Rectal smooth muscle tissue (tissue), 1 donor: ENCODE results near the gene PCDHA6.
"Not testable (repeated sequence)": the region's sequence is repeated elsewhere in the genome, so short reads cannot be mapped to it uniquely, and the experiment has no call there.

Experiments
- H3K27ac ChIP-seq: one replicate; pipeline ENCODE4 v1.7.0; 2013; ENCODE audit warnings: low read depth, low read length, inconsistent platforms
- H3K27me3 ChIP-seq: one replicate; pipeline ENCODE4 v1.7.0; 2013; ENCODE audit warnings: low read length; ENCODE audit not compliant: control insufficient read depth, insufficient read depth
- H3K36me3 ChIP-seq: one replicate; pipeline ENCODE4 v1.7.0; 2013; ENCODE audit warnings: low read length; ENCODE audit not compliant: control insufficient read depth, insufficient read depth
- H3K4me1 ChIP-seq: one replicate; pipeline ENCODE4 v1.7.0; 2013; ENCODE audit warnings: low read length; ENCODE audit not compliant: control insufficient read depth, insufficient read depth
- H3K4me3 ChIP-seq: one replicate; pipeline ENCODE4 v1.7.0; 2013; ENCODE audit warnings: low read length
- H3K9ac ChIP-seq: one replicate; pipeline ENCODE4 v1.7.0; 2013; ENCODE audit warnings: low read length

The PCDHA6 gene

DNA sequence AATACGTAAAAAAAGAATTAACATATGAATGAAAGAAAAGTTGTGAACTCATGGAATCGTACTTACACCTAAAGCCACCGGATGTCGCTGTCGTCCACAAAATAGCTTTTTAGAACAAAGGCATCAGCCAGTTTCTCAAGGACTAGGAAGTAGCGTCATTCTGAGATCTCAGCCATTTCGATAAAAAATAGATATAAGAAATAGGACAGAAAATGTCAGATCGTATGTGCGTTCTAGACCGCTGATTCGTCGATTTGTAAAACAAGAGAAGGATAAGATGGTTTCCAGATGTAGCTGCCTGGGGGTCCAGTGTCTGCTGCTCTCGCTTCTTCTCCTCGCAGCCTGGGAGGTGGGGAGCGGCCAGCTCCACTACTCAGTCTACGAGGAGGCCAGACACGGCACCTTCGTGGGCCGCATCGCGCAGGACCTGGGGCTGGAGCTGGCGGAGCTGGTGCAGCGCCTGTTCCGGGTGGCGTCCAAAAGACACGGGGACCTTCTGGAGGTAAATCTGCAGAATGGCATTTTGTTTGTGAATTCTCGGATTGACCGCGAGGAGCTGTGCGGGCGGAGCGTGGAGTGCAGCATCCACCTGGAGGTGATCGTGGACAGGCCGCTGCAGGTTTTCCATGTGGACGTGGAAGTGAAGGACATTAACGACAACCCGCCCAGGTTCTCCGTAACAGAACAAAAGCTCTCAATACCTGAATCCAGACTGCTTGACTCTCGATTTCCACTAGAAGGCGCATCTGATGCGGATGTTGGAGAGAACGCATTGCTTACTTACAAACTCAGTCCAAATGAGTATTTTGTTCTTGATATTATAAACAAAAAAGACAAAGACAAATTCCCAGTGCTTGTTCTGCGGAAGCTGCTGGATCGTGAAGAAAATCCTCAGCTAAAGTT, 28.3 kb downstream of the PCDHA6 start, which contains the start of gene PCDHA10:
PCDHA10 (plus strand) TSS at position 126 of the 903 bp plus-strand sequence; CDS start at position 278, 152 bp downstream.
- Histone ChIP-seq H3K4me1 (no peaks in the 10 kb centered on the region), H3K27me3 (no peaks in the 10 kb centered on the region), H3K36me3 (no peaks in the 10 kb centered on the region), H3K4me3 (no peak within 1 kb of the TSS), H3K27ac (no peak within 1 kb of the TSS), H3K9ac (no peak within 1 kb of the TSS)

DNA sequence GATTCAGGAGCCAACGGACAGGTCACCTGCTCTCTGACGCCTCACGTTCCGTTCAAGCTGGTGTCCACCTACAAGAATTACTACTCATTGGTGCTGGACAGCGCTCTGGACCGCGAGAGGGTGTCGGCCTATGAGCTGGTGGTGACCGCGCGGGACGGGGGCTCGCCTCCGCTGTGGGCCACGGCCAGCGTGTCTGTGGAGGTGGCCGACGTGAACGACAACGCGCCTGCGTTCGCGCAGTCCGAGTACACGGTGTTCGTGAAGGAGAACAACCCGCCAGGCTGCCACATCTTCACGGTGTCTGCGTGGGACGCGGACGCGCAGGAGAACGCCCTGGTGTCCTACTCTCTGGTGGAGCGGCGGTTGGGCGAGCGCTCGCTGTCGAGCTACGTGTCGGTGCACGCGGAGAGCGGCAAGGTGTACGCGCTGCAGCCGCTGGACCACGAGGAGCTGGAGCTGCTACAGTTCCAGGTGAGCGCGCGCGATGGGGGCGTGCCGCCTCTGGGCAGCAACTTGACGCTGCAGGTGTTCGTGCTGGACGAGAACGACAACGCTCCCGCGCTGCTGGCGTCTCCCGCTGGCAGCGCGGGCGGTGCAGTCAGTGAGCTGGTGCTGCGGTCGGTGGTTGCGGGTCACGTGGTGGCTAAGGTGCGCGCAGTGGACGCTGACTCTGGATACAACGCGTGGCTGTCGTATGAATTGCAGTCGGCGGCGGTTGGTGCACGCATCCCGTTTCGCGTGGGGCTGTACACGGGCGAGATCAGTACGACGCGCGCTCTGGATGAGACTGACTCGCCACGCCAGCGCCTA, 29.6 kb downstream of the PCDHA6 start:
- Histone ChIP-seq H3K9ac (no peak overlapping the region), H3K36me3 (no peaks in the 10 kb centered on the region), H3K4me3 (no peak overlapping the region), H3K4me1 (no peaks in the 10 kb centered on the region), H3K27ac (no peak overlapping the region), H3K27me3 (no peaks in the 10 kb centered on the region)

DNA sequence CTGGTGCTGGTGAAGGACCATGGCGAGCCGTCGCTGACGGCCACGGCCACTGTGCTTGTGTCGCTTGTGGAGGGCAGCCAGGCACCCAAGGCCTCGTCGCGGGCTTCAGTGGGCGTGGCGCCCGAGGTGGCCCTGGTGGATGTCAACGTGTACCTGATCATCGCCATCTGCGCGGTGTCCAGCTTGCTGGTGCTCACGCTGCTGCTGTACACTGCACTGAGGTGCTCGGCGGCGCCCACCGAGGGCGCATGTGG, 30.2 kb downstream of the PCDHA6 start:
- no peaks in the 10 kb centered on the region for H3K4me1 ChIP-seq

DNA sequence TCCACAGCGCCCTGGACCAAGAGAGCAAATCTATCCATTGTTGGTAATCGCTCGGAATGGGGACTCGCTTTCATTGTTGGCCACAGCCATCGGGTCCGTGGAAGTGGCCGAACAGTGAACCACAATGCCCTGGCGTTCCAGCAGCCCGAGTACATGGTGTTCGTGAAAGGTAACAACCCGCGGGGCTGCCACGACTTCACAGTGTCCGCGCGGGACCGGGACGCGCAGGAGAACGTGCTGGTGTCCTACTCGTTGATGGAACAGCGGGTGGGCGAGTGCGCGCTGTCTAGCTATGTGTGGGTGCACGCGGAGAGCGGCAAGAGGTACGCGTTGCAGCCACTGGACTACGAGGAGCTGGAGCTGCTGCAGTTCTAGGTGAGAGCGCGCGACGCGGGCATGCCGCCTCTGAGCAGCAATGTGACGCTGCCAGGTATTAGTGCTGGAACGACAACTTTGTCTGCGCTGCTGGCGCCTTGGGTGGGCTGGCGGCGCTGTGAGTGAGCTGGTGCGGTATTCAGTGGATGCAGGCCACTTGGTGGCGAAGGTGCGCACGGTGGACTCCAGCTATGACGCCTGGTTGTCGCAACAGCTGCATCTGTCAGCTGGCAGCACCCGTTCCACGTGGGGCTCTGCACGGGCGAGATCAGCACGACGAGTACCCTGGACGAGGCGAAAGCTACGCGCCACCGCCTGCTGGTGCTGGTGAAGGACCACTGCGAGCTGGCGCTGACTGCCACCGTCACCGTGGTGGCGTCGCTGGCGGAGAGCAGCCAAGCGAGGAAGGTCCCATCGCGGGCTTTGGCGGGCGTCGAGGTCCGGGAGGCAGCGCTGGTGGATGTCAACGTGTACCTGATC, 34.9 kb downstream of the PCDHA6 start:
- Histone ChIP-seq H3K4me3 (no peak overlapping the region), H3K4me1 (no peaks in the 10 kb centered on the region), H3K36me3 (no peaks in the 10 kb centered on the region), H3K27ac (no peak overlapping the region), H3K27me3 (no peaks in the 10 kb centered on the region), H3K9ac (no peak overlapping the region)

More for the DNA sequence above, 30.2 kb downstream of the PCDHA6 start:
- Histone ChIP-seq H3K36me3 (no peaks in the 10 kb centered on the region), H3K4me3 (no peak overlapping the region), H3K27ac (no peak overlapping the region), H3K9ac (no peak overlapping the region), H3K27me3 (no peaks in the 10 kb centered on the region)

DNA sequence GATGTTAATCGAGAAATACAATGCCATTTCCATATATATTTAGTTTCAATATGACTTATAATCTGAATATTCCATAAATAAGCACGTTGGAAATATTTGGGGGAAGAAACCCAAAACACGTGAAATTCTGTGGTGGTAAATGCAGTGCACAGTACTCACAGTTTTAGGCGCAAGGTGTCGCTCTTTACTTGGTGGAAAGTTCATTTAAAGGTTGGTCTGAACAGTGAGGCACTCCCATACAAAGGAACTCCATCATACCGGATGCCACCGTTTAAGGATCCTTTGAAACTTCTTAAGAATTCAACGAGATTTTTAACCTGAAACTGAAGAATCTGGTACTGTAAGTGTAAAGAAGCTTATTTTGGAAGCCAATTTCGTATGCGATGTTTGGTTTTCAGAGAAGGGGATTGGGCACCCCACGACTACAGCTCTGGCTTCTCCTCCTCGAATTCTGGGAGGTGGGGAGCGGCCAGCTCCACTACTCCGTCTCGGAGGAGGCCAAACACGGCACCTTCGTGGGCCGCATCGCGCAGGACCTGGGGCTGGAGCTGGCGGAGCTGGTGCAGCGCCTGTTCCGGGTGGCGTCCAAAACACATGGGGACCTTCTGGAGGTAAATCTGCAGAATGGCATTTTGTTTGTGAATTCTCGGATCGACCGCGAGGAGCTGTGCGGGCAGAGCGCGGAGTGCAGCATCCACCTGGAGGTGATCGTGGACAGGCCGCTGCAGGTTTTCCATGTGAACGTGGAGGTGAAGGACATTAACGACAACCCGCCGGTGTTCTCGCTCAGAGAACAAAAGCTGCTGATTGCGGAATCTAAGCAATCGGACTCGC, 41.2 kb downstream of the PCDHA6 start, which contains the start of gene PCDHA11:
PCDHA11 (plus strand) TSS at position 237 of the 834 bp plus-strand sequence; CDS start at position 384, 147 bp downstream.
- no peaks in the 10 kb centered on the region for H3K36me3 ChIP-seq
- no peaks in the 10 kb centered on the region for H3K27me3 ChIP-seq
- no peak within 1 kb of the TSS for H3K9ac ChIP-seq
- no peak within 1 kb of the TSS for H3K27ac ChIP-seq
- H3K4me3 ChIP-seq = no peak within 1 kb of the TSS
- H3K4me1 ChIP-seq = no peaks in the 10 kb centered on the region

DNA sequence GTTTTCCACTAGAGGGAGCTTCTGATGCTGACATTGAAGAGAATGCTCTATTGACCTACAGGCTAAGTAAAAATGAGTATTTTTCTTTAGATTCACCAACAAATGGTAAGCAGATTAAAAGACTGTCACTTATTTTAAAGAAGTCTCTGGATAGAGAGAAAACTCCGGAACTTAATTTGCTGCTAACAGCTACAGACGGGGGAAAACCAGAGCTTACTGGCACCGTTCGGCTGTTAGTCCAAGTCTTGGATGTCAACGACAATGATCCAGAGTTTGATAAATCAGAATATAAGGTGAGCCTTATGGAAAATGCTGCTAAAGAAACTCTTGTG, 41.8 kb downstream of the PCDHA6 start:
- H3K27me3 ChIP-seq = no peaks in the 10 kb centered on the region
- H3K4me1 ChIP-seq = no peaks in the 10 kb centered on the region
- no peak overlapping the region for H3K4me3 ChIP-seq
- no peak overlapping the region for H3K9ac ChIP-seq
- H3K27ac ChIP-seq = no peak overlapping the region
- H3K36me3 ChIP-seq = no peaks in the 10 kb centered on the region

DNA sequence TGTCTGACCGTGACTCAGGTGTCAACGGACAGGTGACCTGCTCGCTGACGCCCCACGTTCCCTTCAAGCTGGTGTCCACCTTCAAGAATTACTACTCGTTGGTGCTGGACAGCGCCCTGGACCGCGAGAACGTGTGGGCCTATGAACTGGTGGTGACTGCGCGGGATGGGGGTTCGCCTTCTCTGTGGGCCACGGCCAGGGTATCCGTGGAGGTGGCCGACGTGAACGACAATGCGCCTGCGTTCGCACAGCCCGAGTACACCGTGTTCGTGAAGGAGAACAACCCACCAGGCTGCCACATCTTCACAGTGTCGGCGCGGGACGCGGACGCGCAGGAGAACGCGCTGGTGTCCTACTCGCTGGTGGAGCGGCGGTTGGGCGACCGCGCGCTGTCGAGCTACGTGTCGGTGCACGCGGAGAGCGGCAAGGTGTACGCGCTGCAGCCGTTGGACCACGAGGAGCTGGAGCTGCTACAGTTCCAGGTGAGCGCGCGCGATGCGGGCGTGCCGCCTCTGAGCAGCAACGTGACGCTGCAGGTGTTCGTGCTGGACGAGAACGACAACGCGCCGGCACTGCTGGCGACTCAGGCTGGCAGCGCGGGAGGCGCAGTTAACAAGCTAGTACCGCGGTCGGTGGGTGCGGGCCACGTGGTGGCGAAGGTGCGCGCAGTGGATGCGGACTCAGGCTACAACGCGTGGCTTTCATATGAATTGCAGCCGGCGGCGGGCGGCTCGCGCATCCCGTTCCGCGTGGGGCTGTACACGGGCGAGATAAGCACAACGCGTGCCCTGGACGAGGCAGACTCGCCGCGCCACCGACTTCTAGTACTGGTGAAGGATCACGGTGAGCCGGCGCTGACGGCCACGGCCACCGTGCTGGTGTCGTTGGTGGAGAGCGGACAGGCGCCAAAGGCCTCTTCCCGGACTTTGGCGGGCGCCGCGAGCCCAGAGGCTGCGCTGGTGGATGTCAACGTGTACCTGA, 42.8 kb downstream of the PCDHA6 start:
- Histone ChIP-seq H3K4me3 (no peak overlapping the region), H3K27me3 (no peaks in the 10 kb centered on the region), H3K27ac (no peak overlapping the region), H3K36me3 (no peaks in the 10 kb centered on the region), H3K4me1 (no peaks in the 10 kb centered on the region), H3K9ac (no peak overlapping the region)

DNA sequence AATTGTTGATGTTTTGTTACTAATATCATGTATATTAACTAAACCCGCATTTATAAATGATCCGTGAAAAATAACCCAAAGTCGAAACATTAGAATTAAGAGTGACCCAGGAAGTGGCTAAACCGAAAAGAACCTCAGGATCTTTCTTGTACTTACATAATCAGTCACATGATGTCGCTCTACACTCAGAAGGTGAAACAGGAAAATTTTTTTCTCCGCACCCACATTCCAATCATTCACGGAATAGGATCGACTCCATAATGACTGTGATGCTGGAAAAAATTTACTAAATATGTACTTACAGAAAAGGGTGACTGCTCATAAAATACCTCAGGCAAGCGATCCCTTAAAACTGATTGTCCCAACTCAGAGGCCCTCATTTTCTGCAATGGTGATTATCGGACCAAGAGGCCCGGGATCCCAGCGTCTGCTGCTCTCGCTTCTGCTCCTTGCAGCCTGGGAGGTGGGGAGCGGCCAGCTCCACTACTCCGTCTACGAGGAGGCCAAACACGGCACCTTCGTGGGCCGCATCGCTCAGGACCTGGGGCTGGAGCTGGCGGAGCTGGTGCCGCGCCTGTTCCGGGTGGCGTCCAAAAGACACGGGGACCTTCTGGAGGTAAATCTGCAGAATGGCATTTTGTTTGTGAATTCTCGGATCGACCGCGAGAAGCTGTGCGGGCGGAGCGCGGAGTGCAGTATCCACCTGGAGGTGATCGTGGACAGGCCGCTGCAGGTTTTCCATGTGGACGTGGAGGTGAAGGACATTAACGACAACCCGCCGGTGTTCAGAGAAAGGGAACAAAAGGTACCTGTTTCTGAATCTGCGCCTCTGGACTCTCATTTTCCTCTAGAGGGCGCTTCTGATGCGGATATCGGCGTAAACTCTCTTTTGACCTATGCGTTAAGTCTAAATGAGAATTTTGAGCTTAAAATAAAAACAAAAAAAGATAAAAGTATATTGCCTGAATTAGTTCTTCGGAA, 47.6 kb downstream of the PCDHA6 start, which contains the start of gene PCDHA12:
PCDHA12 (plus strand) TSS at position 224 of the 981 bp plus-strand sequence; CDS start at position 389, 165 bp downstream.
- Histone ChIP-seq H3K4me3 (no peak within 1 kb of the TSS), H3K27me3 (no peaks in the 10 kb centered on the region), H3K27ac (no peak within 1 kb of the TSS), H3K4me1 (no peaks in the 10 kb centered on the region), H3K9ac (no peak within 1 kb of the TSS), H3K36me3 (no peaks in the 10 kb centered on the region)

DNA sequence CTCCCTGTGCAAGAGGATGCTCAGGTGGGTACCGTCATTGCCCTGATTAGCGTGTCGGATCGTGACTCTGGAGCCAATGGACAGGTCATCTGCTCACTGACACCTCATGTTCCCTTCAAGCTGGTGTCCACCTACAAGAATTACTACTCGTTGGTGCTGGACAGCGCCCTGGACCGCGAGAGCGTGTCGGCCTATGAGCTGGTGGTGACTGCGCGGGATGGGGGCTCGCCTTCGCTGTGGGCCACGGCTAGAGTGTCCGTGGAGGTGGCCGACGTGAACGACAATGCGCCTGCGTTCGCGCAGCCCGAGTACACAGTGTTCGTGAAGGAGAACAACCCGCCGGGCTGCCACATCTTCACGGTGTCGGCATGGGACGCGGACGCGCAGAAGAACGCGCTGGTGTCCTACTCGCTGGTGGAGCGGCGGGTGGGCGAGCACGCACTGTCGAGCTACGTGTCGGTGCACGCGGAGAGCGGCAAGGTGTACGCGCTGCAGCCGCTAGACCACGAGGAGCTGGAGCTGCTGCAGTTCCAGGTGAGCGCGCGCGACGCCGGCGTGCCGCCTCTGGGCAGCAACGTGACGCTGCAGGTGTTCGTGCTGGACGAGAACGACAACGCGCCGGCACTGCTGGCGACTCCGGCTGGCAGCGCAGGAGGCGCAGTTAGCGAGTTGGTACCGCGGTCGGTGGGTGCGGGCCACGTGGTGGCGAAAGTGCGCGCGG, 48.9 kb downstream of the PCDHA6 start:
- H3K27me3 ChIP-seq, H3K4me3 ChIP-seq, H3K4me1 ChIP-seq, H3K9ac ChIP-seq, H3K27ac ChIP-seq, H3K36me3 ChIP-seq: not testable (repeated sequence)

DNA sequence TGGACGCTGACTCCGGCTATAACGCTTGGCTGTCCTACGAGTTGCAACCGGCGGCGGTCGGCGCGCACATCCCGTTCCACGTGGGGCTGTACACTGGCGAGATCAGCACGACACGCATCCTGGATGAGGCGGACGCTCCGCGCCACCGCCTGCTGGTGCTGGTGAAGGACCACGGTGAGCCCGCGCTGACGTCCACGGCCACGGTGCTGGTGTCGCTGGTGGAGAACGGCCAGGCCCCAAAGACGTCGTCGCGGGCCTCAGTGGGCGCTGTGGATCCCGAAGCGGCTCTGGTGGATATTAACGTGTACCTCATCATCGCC, 49.5 kb downstream of the PCDHA6 start:
- Histone ChIP-seq H3K4me1 (no peaks in the 10 kb centered on the region), H3K9ac (no peak overlapping the region), H3K27ac (no peak overlapping the region), H3K27me3 (no peaks in the 10 kb centered on the region), H3K4me3 (no peak overlapping the region), H3K36me3 (no peaks in the 10 kb centered on the region)
